HepG2 (cell line): ENCODE results near the gene TAT. TPM values are rescaled to one million over a fixed set of nuclear protein-coding genes. Genes with fewer than 3 reads are reported as not detected.

Experiments used
- CEBPB ChIP-seq: IDR thresholded peaks from 2 replicates; pipeline ENCODE4 v1.6.1; 2011; ENCODE audit warnings: low read depth, low read length, improper control_type of control experiment, borderline replicate concordance
- DRAP1 ChIP-seq: IDR thresholded peaks from 2 replicates; pipeline ENCODE4 v1.6.1; 2016; ENCODE audit warnings: missing genetic modification reagents, missing compliant biosample characterization
- EZH2 ChIP-seq: conservative IDR thresholded peaks from 2 replicates; pipeline ENCODE4 v1.6.1; 2012; ENCODE audit warnings: mild to moderate bottlenecking, low read depth, low read length, moderate library complexity
- GMEB2 ChIP-seq: IDR thresholded peaks from 2 replicates; pipeline ENCODE4 v1.6.1; 2016; ENCODE audit warnings: missing biosample characterization, missing genetic modification reagents, low read depth
- KLF12 ChIP-seq: sonication (generic); formaldehyde crosslinking; IDR thresholded peaks from 2 replicates; pipeline ENCODE4 v1.4.0; 2020; ENCODE audit warnings: missing genetic modification reagents, borderline replicate concordance
- MEF2D ChIP-seq: sonication (generic); formaldehyde crosslinking; IDR thresholded peaks from 2 replicates; pipeline ENCODE4 v1.5.1; 2020; ENCODE audit warnings: mild to moderate bottlenecking, missing genetic modification reagents
- PATZ1 ChIP-seq: sonication (generic); formaldehyde crosslinking; IDR thresholded peaks from 2 replicates; pipeline ENCODE4 v1.4.0; 2020; ENCODE audit warnings: missing genetic modification reagents
- RELA ChIP-seq: sonication (generic); formaldehyde crosslinking; IDR thresholded peaks from 2 replicates; pipeline ENCODE4 v1.4.0; 2020; ENCODE audit warnings: missing genetic modification reagents
- SOX13 ChIP-seq, 3 experiments: fragments of 450-650 bp in 1 of 3; sonication (generic) in 1 of 3; formaldehyde crosslinking in 1 of 3; IDR thresholded peaks in 2 of 3; conservative IDR thresholded peaks in 1 of 3; 2 replicates each; pipeline versions ENCODE4 v1.5.0 to v1.6.1; 2016 to 2020; ENCODE audit warnings: antibody characterized with exemption in 1 of 3, mild to moderate bottlenecking in 1 of 3, missing compliant biosample characterization in 1 of 3, missing genetic modification reagents in 1 of 3, moderate library complexity in 1 of 3
- YEATS2 ChIP-seq: sonication (generic); formaldehyde crosslinking; IDR thresholded peaks from 2 replicates; pipeline ENCODE4 v1.4.0; 2020; ENCODE audit warnings: missing genetic modification reagents, borderline replicate concordance
- ZNF281 ChIP-seq: sonication (generic); formaldehyde crosslinking; IDR thresholded peaks from 2 replicates; pipeline ENCODE4 v1.4.0; 2020; ENCODE audit warnings: missing genetic modification reagents, borderline replicate concordance
- ZNF569 ChIP-seq: sonication (generic); formaldehyde crosslinking; IDR thresholded peaks from 2 replicates; pipeline ENCODE4 v1.5.0; 2020; ENCODE audit warnings: mild to moderate bottlenecking, missing genetic modification reagents, moderate library complexity, borderline replicate concordance
- ZNF777 ChIP-seq: sonication (generic); formaldehyde crosslinking; IDR thresholded peaks from 2 replicates; pipeline ENCODE4 v1.4.0; 2020; ENCODE audit warnings: missing genetic modification reagents
- polyA plus RNA-seq, 8 experiments: library from polyadenylated mRNA; depleted of rRNA in 3 of 8; stranded (reverse) in 7 of 8; unstranded in 1 of 8; fragments of >200 nt; fragmentation: Illumina TruSeq in 4 of 8; extraction: Trizol in 4 of 8; gene quantifications; 2 replicates each; pipeline versions ENCODE4 v1.2.1 to v1.2.3, GENCODE V29; 2011 to 2016; ENCODE audit warnings: low read depth in 4 of 8, missing spikeins in 1 of 8, mixed read lengths in 1 of 8; ENCODE audit not compliant: insufficient read depth in 1 of 8
- total RNA-seq, 5 experiments: library from RNA; depleted of rRNA; stranded (reverse); fragments of >200 nt; fragmentation: Illumina TruSeq; extraction: Trizol; gene quantifications; 2 replicates each; pipeline ENCODE4 v1.2.3, GENCODE V29; 2016; ENCODE audit warnings: low read depth in 1 of 5
- TF ChIP-seq, protein P1 (sequence below): sonication (generic); formaldehyde crosslinking; IDR thresholded peaks from 2 replicates; pipeline ENCODE4 v1.5.1; 2020; ENCODE audit warnings: missing genetic modification reagents, mild to moderate bottlenecking, borderline replicate concordance
- TF ChIP-seq, protein P2 (sequence below): sonication (generic); formaldehyde crosslinking; IDR thresholded peaks from 2 replicates; pipeline ENCODE4 v1.4.0; 2020; ENCODE audit warnings: missing genetic modification reagents, mild to moderate bottlenecking, borderline replicate concordance

TAT gene
- total and polyA plus RNA-seq, 2 of the 13 experiments (the other 11 are each of a cell fraction or from before 2014, with no cell fraction given), result 1.6 to 5.8 TPM

DNA sequence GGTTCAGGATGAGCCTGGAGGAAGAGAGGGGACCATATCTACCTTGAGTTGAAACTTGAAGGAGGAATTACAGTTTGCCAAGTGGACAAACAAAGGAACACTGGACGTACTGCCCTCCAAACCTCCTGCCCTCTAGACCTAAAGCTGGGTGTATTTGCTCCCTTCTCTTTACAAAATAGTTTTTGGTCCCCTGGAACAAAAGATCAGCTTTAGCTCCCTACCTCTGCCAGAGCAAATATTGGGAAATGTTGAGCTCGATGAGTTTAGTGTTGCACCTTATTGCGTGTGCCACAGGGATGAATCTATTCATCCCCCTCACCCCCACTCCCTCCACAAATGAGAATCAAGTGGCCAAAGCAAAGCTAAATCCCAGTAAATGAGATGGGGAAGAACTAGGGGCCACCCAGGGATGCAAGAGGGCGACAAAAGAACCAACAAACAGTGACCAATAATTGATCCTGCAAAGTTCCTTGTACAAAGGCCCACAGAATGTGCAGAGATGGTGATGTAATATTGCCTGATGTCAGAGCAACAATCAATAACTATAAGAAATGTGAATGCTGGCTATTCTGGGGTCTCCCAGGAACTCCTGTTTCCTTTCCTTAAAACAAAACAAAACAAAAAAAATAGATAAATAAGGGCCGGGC, 17.2 kb upstream of the TAT start (continued):
- no peak for TF ChIP-seq GMEB2 (CRISPR knock-in tag)
- TF ChIP-seq MEF2D (CRISPR knock-in tag), result no peak
- no peak for TF ChIP-seq RELA (CRISPR knock-in tag)
- TF ChIP-seq KLF12 (CRISPR knock-in tag), result no peak
- TF ChIP-seq ZNF777 (CRISPR knock-in tag), result no peak
- TF ChIP-seq, protein P1, sequence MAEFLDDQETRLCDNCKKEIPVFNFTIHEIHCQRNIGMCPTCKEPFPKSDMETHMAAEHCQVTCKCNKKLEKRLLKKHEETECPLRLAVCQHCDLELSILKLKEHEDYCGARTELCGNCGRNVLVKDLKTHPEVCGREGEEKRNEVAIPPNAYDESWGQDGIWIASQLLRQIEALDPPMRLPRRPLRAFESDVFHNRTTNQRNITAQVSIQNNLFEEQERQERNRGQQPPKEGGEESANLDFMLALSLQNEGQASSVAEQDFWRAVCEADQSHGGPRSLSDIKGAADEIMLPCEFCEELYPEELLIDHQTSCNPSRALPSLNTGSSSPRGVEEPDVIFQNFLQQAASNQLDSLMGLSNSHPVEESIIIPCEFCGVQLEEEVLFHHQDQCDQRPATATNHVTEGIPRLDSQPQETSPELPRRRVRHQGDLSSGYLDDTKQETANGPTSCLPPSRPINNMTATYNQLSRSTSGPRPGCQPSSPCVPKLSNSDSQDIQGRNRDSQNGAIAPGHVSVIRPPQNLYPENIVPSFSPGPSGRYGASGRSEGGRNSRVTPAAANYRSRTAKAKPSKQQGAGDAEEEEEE, result peak; percentile 69; the same call in 1 of the 2 replicates
- peak; percentile 63; the same call in 1 of the 2 replicates for TF ChIP-seq YEATS2
- TF ChIP-seq DRAP1 (CRISPR knock-in tag), result peak; percentile 8; the same call in 1 of the 2 replicates
- TF ChIP-seq ZNF569 (CRISPR knock-in tag), result no peak
- TF ChIP-seq PATZ1 (CRISPR knock-in tag), result peak; percentile 93
- peak; percentile 85 for TF ChIP-seq SOX13 (IDR thresholded peaks at IDR 0.05)
- TF ChIP-seq SOX13 (CRISPR knock-in tag; conservative IDR thresholded peaks at IDR 0.05 in 1 of 2, IDR thresholded peaks at IDR 0.05 in 1 of 2), result peak in 1 of 2 experiments; percentile 95; a peak in 2 of 4 replicates
- TF ChIP-seq EZH2, result no peak
- TF ChIP-seq, protein P2, sequence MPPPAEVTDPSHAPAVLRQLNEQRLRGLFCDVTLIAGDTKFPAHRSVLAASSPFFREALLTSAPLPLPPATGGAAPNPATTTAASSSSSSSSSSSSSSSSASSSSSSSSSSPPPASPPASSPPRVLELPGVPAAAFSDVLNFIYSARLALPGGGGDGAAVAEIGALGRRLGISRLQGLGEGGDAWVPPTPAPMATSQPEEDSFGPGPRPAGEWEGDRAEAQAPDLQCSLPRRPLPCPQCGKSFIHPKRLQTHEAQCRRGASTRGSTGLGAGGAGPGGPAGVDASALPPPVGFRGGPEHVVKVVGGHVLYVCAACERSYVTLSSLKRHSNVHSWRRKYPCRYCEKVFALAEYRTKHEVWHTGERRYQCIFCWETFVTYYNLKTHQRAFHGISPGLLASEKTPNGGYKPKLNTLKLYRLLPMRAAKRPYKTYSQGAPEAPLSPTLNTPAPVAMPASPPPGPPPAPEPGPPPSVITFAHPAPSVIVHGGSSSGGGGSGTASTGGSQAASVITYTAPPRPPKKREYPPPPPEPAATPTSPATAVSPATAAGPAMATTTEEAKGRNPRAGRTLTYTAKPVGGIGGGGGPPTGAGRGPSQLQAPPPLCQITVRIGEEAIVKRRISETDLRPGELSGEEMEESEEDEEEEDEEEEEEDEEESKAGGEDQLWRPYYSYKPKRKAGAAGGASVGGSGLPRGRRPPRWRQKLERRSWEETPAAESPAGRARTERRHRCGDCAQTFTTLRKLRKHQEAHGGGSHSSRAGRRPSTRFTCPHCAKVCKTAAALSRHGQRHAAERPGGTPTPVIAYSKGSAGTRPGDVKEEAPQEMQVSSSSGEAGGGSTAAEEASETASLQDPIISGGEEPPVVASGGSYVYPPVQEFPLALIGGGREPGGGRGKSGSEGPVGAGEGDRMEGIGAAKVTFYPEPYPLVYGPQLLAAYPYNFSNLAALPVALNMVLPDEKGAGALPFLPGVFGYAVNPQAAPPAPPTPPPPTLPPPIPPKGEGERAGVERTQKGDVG (CRISPR knock-in tag), result no peak
- peak; percentile 79; the same call in 1 of the 2 replicates for TF ChIP-seq ZNF281 (CRISPR knock-in tag)
- TF ChIP-seq CEBPB, result peak; percentile 98
